22Rv1 (cell line): ENCODE measurements around the gene MAP2.

Experiments
- H3K27ac ChIP-seq: fragments of 450-650 bp; 2 replicates; pipeline ENCODE4 v1.5.1; 2017
- ZFX ChIP-seq: fragments of 450-650 bp; IDR thresholded peaks from 2 replicates; pipeline ENCODE4 v1.6.1; 2017; ENCODE audit warnings: antibody characterized with exemption, borderline replicate concordance
- TF ChIP-seq, protein P1 (sequence below): fragments of 450-650 bp; IDR thresholded peaks from 2 replicates; pipeline ENCODE4 v1.5.1; 2017; ENCODE audit warnings: mild to moderate bottlenecking

Gene MAP2

DNA sequence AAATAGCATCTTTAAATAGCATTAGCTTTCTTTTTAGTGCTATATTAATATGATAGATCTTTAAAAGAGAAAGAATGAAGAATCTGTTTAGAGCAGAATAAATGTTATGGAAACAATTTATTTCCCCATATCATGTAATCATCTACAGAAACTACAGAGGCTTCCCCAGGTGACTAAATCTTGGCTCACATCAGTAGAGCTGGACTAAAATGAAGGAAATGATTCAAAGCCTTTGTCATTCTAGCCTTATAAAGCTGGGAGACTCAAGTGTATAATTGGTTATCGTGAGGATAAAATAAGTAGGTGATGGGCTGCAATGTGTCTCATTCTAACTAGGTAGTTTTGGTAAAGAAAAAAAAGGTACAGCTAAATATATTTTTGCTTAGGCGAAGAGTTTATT, 264.5 kb downstream of the MAP2 start:
- H3K27ac ChIP-seq, result no peak overlapping the region
- no peak for TF ChIP-seq ZFX
- TF ChIP-seq, protein P1, sequence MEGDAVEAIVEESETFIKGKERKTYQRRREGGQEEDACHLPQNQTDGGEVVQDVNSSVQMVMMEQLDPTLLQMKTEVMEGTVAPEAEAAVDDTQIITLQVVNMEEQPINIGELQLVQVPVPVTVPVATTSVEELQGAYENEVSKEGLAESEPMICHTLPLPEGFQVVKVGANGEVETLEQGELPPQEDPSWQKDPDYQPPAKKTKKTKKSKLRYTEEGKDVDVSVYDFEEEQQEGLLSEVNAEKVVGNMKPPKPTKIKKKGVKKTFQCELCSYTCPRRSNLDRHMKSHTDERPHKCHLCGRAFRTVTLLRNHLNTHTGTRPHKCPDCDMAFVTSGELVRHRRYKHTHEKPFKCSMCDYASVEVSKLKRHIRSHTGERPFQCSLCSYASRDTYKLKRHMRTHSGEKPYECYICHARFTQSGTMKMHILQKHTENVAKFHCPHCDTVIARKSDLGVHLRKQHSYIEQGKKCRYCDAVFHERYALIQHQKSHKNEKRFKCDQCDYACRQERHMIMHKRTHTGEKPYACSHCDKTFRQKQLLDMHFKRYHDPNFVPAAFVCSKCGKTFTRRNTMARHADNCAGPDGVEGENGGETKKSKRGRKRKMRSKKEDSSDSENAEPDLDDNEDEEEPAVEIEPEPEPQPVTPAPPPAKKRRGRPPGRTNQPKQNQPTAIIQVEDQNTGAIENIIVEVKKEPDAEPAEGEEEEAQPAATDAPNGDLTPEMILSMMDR, result no peak

DNA sequence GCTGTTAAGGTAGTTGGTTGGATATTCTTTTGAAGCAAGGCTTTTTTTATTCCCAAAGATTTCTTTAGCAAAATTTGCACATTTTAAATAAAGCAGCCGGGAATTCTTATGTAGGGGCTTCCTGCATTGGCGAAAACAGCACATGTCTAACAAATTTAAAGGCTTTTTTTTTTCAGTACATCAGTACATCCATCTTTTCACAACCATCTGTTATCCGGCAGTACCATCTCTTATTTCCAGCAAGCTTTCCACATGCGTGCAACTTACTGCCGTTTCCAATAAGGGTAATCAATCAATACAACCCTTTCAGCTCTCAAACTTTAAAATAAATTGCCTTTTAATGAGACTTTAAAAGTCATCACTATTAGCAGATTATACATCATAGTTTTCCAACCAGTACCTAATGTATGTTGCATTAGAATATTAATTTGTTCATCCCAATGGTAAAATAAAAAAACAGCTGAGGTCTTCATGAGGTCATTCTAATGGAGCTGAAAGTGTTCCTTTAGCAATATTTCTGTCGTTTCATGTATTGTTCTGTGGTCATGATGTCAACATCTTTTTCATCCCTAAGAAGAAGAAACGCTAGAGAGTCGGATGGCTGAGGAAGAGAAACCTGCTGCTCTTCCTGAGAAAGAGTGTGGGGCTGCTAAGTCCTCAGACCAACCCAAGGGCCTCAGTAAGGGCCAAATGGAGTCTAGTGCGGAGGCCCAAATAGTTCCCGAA, 266.3 kb downstream of the MAP2 start:
- H3K27ac ChIP-seq, result no peak overlapping the region
- no peak for TF ChIP-seq ZFX
- TF ChIP-seq, protein P1, result no peak

DNA sequence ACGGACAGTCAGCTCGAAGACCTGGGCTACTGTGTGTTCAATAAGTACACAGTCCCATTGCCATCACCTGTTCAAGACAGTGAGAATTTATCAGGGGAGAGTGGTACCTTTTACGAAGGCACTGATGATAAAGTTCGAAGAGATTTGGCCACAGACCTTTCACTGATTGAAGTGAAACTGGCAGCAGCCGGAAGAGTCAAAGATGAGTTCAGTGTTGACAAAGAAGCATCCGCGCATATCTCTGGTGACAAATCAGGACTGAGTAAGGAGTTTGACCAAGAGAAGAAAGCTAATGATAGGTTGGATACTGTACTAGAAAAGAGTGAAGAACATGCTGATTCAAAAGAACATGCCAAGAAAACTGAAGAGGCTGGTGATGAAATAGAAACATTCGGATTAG, 270.9 kb downstream of the MAP2 start:
- H3K27ac ChIP-seq, result no peak overlapping the region
- no peak for TF ChIP-seq ZFX
- TF ChIP-seq, protein P1, result no peak

DNA sequence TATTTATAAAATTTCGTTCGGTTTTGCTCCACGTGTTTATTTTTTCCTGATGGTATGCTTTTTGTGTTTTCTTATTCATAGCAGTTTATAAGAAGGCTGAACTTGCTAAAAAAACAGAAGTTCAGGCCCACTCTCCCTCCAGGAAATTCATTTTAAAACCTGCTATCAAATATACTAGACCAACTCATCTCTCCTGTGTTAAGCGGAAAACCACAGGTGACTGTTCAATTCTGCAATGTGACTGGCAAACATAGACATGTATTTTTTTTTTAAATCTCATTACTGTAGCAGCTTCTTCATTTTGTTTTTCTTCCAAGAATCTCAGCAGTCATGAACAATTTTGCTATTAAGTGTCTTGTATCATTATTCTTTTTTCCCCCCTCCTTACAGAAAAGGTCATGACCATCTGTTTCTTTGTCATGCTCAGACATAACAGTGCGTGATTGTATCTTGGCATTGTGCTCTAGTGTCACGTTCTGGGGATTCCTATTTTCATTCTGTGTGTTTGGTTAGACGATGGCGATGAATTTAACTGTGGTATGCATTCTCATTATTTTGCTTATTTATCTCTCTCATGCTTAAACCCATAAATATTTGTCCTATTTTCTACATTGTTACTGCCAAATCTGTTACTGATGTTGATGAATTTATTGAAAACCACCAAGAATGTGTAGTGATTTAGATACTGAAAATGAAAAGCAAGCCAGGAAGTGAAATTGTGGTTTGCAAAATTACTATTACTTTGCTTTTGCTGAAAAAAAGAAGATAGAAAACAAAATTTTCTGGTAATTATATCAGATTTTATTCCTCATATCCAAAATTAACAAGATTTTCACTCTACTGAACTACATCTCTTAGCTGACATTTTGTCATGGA, 273.2 kb downstream of the MAP2 start:
- H3K27ac ChIP-seq, result no peak overlapping the region
- TF ChIP-seq, protein P1, result no peak
- TF ChIP-seq ZFX, result no peak

DNA sequence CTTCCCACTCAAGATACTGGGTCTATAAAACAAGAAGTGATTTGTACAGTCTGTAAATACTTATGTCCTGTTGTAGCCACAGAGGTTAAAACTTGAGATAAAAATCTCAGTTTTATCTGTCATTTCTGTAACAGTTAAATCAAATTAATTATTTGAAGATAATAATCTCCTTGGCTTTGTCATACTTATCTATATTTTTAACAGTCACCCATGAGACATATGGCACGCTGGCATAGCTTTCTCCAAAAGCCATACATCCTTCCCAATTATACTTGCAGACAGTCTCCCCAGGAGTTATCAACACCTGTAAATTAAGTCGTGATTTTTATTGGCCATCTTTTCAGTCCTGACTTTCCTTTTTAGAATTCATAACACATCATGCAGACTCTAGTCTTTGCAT, 278.9 kb downstream of the MAP2 start:
- H3K27ac ChIP-seq, result no peak overlapping the region
- TF ChIP-seq ZFX, result no peak

DNA sequence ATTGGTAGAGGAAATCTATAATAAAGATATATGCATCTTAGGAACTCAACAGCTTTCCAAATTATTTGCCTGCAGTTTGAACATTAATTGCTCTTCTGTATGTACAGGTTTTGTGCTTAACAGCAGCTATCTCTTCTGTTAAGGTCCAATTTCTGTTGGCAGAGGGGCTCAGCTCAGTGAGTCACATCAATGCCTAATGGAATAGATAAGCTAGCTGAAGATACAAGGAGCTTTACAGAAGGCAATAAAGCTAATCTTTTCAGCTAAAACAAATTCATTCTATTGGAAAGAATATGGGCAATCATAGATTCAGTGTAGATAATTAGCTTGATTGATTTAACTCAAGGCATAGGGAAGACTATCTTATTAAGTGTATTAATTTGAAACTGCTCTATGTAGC, 289.4 kb downstream of the MAP2 start:
- H3K27ac ChIP-seq, result no peak overlapping the region

DNA sequence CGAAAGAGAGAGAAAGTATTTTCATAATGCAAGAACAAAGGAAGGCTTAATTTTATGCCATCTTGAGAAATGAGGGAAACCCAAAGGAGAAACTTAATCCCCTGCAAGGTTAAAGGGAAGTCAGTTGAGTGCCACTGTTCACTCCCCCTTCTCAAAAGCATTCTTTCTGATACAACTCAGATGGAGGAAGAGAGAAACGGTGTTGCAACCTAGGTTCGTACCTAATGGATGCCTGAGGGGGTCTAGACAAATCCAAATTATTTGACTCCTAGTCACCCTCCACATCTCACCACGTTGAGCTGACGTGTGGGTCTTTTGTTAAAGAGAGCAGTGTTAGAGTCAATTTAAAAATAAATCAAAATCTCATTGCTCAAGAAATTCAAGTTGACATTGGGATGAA, 295.2 kb downstream of the MAP2 start:
- TF ChIP-seq, protein P1, result no peak
- no peak for TF ChIP-seq ZFX
- no peak overlapping the region for H3K27ac ChIP-seq

More for the DNA sequence above, 289.4 kb downstream of the MAP2 start:
- TF ChIP-seq ZFX, result no peak
- TF ChIP-seq, protein P1, result no peak
